HG02885 (cell line): Measurements from ENCODE around the gene NEK1.
A peak's percentile ranks its signal among the peaks of the same experiment; 100 is the strongest.
"Not testable (repeated sequence)": the region's sequence is repeated elsewhere in the genome, so short reads cannot be mapped to it uniquely, and the experiment has no call there.

Source experiments
- ATAC-seq: cut with Tn5 transposase; IDR thresholded peaks from one replicate; pipeline ENCODE4 v1.9.1; 2021; ENCODE audit warnings: mild to moderate bottlenecking; ENCODE audit not compliant: unreplicated experiment, poor library complexity

Gene NEK1

DNA sequence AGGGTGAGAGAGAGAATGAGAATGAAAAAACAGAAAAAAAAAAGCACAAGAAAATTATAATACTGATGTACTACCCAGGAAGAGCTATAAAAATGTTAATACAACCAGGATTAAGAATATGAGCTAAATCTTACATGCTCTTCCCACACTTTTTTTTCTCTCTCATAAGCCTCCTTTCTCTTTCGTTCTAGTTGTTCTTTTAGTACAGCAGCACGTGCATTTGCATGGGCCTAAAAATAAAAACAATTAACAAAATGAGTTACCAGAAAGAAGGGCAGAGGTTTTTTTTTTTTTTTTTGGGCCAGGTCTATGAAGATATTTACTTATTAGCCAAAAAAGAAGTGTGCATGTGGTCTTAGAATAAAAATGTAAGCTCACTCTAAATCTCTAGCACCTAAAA, 105.5 kb downstream of the NEK1 start:
- peak; percentile 53 for ATAC-seq

- ATAC-seq, result not testable (repeated sequence)
Measured at GRCh38 chr4:169499907-169500306, 112.5 kb downstream of the NEK1 start.

- not testable (repeated sequence) for ATAC-seq
Measured at GRCh38 chr4:169494234-169494633, 118.1 kb downstream of the NEK1 start.

DNA sequence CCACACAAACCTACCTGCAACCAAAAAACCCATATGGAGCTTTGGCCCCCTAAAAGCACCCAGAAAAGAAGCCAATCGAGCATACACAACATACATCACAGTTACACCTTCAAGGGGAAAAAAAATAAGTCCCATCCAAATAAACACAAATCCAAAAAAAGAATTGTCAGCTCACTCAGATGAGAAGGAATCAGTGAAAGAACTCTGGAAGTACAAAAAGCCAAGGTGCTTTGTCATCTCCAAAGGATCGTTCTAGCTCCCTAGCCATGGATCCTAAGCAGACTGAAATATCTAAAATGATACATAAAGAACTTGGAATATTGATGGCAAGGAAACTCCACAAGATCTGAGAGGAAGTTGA, 119.2 kb downstream of the NEK1 start:
- no peak for ATAC-seq

- no peak for ATAC-seq
Measured at GRCh38 chr4:169492436-169493163, 119.8 kb downstream of the NEK1 start.

DNA sequence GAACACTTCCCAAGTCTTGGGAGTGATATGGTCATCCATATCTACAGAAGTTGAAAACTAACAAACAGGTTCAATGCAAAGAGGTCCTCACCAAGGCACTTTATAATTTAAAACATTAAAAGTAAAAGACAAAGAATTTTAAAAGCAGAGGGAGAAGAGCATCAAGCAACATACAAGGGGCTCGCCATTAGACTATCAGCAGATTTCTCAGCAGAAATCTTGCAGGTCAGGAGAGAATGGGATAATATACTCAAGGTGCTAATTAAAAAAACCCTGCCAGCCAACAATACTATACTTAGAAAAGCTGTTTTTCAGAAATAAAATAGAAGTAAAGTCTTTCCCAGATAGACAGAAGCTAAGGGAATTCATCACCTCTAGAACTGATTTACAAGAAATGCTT, 121.2 kb downstream of the NEK1 start:
- no peak for ATAC-seq

GRCh38 chr4:169489306-169489705, 123.1 kb downstream of the NEK1 start:
- no peak for ATAC-seq

- ATAC-seq, result peak; percentile 87
Measured at GRCh38 chr4:169485791-169486742, 126.3 kb downstream of the NEK1 start.

DNA sequence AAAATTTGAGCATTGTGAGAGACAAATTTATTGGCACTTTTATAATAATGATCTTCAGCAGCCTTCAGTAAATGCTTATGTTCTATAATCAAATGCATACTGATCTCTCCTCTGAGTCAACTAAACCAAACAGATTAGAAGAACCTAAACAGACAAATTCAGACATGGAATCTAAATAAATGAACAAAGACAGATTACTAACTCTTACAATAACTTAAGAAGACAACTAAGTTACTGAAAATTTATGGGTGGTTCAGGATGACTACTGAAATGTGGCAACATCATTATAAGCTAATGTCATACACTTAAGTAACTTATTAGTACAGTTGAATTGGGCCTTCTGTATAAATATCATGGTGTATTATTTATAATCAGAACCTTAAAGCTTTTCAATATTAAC, 127.3 kb downstream of the NEK1 start:
- ATAC-seq, result no peak

DNA sequence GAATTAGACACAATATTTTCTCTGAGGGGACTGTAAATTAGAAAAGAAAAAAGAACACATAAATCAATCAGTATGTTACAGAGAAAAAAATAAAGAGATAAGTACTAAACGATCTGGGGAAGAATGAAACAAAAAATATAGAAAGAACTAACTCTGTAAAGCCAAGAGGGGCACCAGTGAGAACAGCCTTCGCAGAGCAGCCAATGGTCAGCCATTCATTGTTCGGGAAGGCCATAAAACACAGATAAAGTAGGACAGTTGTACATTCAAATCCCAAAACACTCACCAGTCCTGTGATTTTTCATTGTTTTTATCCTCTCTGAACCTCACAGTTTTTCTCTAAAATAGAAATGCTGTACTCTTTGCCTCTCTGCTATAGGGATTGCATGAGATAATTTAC, 127.9 kb downstream of the NEK1 start:
- no peak for ATAC-seq

DNA sequence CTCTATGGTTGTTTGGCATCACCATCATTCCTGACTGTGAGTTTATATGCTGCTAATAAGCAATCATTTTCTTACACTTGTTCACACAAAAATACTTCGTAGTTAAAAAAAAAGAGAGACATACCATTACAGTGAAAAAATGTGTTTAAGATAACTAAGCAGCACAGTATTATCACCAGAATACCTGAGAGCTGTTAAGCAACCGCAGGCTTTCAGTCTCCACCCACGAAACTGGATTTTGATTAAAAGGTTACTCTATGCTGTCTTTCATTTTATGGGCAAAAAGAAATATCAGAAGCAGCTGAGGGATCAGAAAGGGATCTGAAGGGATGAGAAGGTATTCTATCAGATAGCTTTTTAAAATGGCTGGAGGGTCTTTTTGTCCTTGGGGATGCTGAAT, 148.3 kb downstream of the NEK1 start:
- no peak for ATAC-seq

- no peak for ATAC-seq
Measured at GRCh38 chr4:169460081-169460480, 152.3 kb downstream of the NEK1 start.

DNA sequence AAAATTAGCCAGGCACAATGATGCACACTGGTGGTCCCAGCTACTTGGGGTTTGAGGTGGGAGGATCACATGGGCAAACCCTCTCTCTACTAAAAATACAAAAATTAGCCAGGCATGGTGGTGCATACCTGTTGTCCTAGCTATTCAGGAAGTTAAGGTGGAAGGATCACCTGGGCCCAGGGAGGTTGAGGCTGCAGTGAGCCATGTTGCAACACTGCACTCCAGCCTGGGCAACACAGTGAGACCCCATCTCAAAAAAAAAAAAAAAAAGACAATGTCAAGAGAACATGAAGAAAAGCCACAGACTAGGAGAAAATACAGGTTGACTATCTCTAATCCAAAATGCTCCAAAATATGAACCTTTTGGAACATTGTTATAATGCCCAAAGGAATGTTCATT, 153.8 kb downstream of the NEK1 start:
- ATAC-seq, result no peak

GRCh38 chr4:169452644-169453043, 159.7 kb downstream of the NEK1 start:
- ATAC-seq, result not testable (repeated sequence)

DNA sequence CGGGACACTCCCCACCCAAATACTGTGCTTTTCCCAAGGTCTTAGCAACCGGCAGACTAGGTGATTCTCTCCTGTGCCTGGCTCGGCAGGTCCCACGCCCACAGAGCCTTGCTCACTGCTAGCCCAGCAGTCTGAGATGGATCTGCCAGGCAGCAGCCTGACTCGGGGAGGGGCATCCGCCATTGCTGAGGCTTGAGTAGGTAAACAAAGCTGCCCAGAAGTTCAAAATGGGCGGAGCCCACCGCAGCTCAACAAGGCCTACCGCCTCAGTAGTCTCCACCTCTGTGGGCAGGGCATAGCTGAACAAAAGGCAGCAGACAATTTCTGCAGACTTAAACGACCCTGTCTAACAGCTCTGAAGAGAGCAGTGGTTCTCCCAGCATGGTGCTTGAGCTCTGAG, 163.4 kb downstream of the NEK1 start:
- not testable (repeated sequence) for ATAC-seq

- ATAC-seq, result no peak
Measured at GRCh38 chr4:169446824-169447223, 165.6 kb downstream of the NEK1 start.

DNA sequence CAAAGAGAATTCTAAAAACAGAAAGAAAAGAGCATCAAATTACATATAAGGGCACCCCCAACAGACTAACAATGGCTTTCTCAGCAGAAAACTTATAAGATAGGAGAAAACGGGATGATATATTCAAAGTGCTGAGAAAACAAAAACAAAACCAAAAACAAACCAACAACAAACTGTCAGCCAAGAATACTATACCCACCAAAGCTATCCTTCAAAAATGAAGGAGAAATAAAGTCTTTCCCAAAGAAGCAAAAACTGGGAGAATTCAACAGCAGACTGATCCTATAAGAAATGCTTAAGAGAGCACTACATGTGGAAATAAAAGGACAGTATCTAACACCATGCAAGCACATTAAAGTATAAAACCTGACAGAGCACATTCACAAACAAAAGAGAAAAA, 168.6 kb downstream of the NEK1 start:
- no peak for ATAC-seq

DNA sequence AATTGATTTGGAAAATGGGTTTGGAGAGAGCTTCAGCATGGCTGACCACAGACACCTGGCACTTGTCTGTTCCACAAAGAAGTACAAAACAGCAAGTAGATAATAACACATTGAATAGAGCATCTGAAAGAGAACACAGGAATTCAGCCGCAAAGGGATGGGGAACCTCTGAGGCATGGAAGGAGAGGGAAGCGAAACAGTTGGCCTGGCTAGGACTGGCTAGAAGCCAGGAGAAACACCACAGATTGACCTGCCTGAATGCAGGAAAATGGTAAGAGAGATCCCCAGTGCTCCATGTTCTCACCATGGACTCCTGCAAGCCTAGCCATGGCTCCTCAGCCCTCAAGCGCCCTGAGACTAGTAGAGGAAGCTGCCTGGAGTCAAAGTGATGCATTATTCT, 171.9 kb downstream of the NEK1 start:
- no peak for ATAC-seq

DNA sequence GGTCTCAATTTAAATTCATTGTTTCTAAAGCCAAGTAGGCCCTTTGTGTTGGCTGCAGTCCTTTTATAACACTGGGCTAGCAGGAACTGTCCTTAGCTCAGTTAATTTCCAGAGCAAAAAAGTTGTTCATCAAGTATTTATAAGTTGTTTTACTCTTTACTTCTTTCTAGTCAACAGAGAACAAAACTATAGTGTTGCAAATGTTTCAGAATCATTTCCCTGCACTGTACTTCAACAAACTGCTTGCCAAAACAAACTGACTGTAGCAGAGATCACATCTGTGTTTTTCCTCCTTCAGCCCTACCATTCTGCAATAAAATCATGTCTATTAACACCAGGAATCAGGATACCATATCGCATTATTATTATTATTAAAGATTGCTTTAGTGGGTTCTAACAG, 173.1 kb downstream of the NEK1 start:
- ATAC-seq, result no peak

GRCh38 chr4:169438057-169438480, 174.3 kb downstream of the NEK1 start:
- peak; percentile 46 for ATAC-seq

GRCh38 chr4:169437299-169438047, 174.9 kb downstream of the NEK1 start:
- peak; percentile 87 for ATAC-seq
